GM19467 (cell line): Measurements from ENCODE around the gene TXNDC11.

ENCODE experiments used
- ATAC-seq: cut with Tn5 transposase; IDR thresholded peaks from one replicate; pipeline ENCODE4 v1.9.1; 2021; ENCODE audit warnings: mild to moderate bottlenecking, moderate library complexity; ENCODE audit not compliant: unreplicated experiment

The TXNDC11 gene

GRCh38 chr16:11676799-11677198 is 65.9 kb downstream of the TXNDC11 start:
- no peak for ATAC-seq

GRCh38 chr16:11675561-11676511 is 66.8 kb downstream of the TXNDC11 start:
- ATAC-seq: no peak

- ATAC-seq: no peak
These were observed 67.7 kb downstream of the TXNDC11 start for GRCh38 chr16:11674818-11675560.

- ATAC-seq: no peak
These were observed 68.4 kb downstream of the TXNDC11 start for GRCh38 chr16:11674001-11674817.

GRCh38 chr16:11673091-11674000 is 69.3 kb downstream of the TXNDC11 start:
- no peak for ATAC-seq

- ATAC-seq: no peak
These were observed 70.2 kb downstream of the TXNDC11 start for GRCh38 chr16:11672206-11673090.

- ATAC-seq: no peak
These were observed 71.0 kb downstream of the TXNDC11 start for GRCh38 chr16:11671676-11672075.

GRCh38 chr16:11671271-11671670 is 71.4 kb downstream of the TXNDC11 start:
- no peak for ATAC-seq

GRCh38 chr16:11670171-11671131 is 72.2 kb downstream of the TXNDC11 start:
- ATAC-seq: no peak

GRCh38 chr16:11669380-11670146 is 73.1 kb downstream of the TXNDC11 start:
- no peak for ATAC-seq

GRCh38 chr16:11668623-11669379 is 73.9 kb downstream of the TXNDC11 start:
- no peak for ATAC-seq

GRCh38 chr16:11667824-11668622 is 74.6 kb downstream of the TXNDC11 start, which contains the start of gene SNN:
SNN (plus strand) TSS chr16:11668455; CDS start chr16:11676060, 7,605 bp downstream.
- peak; percentile 52 for ATAC-seq

GRCh38 chr16:11667221-11667823 is 75.3 kb downstream of the TXNDC11 start:
- ATAC-seq: no peak

GRCh38 chr16:11666103-11667055 is 76.3 kb downstream of the TXNDC11 start:
- ATAC-seq: no peak
